ENCODE measurements around the gene ZNF107. TPM values are rescaled to one million over a fixed set of nuclear protein-coding genes. Genes with fewer than 3 reads are reported as not detected.

Gene ZNF107
- total and polyA plus RNA-seq, 2 of the 8 experiments (the other 6 are each of a cell fraction or from before 2014, with no cell fraction given), result 3.4 to 31.0 TPM

DNA sequence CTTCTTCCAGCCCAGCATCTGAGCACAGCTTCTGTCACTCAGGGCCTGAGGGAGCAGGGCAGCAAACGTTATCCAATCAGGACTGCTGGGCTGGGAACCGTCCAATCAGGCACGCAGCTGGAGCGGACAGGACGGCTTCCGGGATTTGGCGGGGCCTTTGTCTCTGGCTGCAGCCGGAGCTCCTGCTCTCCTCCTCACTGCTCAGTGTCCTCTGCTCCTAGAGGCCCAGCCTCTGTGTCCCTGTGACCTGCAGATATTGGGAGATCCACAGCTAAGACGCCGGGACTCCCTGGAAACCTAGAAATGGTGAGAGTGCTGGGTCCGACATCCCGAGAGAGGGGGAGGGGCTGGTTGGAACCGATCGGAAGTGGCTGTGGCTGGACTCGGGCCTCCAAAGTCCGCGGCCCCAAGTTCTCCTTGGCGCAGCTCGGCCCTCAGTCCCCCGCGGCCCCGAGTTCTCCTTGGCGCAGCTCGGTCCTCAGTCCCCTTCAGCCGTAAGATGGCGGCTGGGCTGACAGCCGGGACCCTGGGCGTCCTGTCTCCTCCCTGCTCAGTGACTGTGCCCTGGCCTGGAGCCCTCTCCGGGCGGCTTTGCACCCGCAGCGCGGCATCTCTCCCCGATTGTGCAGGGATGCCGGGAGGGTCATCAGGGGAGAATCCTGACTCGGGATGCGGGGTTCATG is at the start of gene ZNF107 (continued):
- TF ChIP-seq, protein P1, sequence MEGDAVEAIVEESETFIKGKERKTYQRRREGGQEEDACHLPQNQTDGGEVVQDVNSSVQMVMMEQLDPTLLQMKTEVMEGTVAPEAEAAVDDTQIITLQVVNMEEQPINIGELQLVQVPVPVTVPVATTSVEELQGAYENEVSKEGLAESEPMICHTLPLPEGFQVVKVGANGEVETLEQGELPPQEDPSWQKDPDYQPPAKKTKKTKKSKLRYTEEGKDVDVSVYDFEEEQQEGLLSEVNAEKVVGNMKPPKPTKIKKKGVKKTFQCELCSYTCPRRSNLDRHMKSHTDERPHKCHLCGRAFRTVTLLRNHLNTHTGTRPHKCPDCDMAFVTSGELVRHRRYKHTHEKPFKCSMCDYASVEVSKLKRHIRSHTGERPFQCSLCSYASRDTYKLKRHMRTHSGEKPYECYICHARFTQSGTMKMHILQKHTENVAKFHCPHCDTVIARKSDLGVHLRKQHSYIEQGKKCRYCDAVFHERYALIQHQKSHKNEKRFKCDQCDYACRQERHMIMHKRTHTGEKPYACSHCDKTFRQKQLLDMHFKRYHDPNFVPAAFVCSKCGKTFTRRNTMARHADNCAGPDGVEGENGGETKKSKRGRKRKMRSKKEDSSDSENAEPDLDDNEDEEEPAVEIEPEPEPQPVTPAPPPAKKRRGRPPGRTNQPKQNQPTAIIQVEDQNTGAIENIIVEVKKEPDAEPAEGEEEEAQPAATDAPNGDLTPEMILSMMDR (IDR thresholded peaks at IDR 0.05; ENCODE audit: control extremely low read depth in 1 of 3, insufficient read depth in 1 of 3, low read depth in 1 of 3, low read length in 3 of 3), result no peak
- no peak for TF ChIP-seq CBX8 (IDR thresholded peaks at IDR 0.05; ENCODE audit: borderline replicate concordance, low read depth, low read length)
- TF ChIP-seq, protein P2, sequence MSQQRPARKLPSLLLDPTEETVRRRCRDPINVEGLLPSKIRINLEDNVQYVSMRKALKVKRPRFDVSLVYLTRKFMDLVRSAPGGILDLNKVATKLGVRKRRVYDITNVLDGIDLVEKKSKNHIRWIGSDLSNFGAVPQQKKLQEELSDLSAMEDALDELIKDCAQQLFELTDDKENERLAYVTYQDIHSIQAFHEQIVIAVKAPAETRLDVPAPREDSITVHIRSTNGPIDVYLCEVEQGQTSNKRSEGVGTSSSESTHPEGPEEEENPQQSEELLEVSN (IDR thresholded peaks at IDR 0.05), result 0 out of 2 replicates have a peak, but pooled peaks have one; percentile 20
- TF ChIP-seq RBBP5 (IDR thresholded peaks at IDR 0.05; ENCODE audit: borderline replicate concordance, low read depth, low read length), result 0 out of 2 replicates have a peak, but pooled peaks have one; percentile 53
- peak; percentile 83 to 96 for TF ChIP-seq POLR2A (IDR thresholded peaks at IDR 0.05; ENCODE audit: control extremely low read depth in 1 of 2, low read depth in 2 of 2, low read length in 2 of 2)
- 0 out of 2 replicates have a peak, but pooled peaks have one; percentile 19 for TF ChIP-seq CHD2 (IDR thresholded peaks at IDR 0.05; ENCODE audit: low read length)
- TF ChIP-seq, protein P3, sequence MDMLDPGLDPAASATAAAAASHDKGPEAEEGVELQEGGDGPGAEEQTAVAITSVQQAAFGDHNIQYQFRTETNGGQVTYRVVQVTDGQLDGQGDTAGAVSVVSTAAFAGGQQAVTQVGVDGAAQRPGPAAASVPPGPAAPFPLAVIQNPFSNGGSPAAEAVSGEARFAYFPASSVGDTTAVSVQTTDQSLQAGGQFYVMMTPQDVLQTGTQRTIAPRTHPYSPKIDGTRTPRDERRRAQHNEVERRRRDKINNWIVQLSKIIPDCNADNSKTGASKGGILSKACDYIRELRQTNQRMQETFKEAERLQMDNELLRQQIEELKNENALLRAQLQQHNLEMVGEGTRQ (IDR thresholded peaks at IDR 0.05; ENCODE audit: low read length), result no peak
- no peak for TF ChIP-seq ZNF274 (IDR thresholded peaks at IDR 0.05; ENCODE audit: borderline replicate concordance, extremely low read depth, low read length)
- no peak for TF ChIP-seq RNF2 (IDR thresholded peaks at IDR 0.05; ENCODE audit: borderline replicate concordance, low read depth, low read length, missing control alignments, poor library complexity, severe bottlenecking)
